HPDE6-E6E7 (cell line): Measurements from ENCODE around the gene TMPRSS11B.
"Not testable (repeated sequence)": the region's sequence is repeated elsewhere in the genome, so short reads cannot be mapped to it uniquely, and the experiment has no call there.

Experiments used
- DNase-seq: peaks from one replicate; pipeline ENCODE4 v3.0.0; 2011; ENCODE audit warnings: missing footprints; ENCODE audit errors: extremely low spot score

The TMPRSS11B gene

DNA sequence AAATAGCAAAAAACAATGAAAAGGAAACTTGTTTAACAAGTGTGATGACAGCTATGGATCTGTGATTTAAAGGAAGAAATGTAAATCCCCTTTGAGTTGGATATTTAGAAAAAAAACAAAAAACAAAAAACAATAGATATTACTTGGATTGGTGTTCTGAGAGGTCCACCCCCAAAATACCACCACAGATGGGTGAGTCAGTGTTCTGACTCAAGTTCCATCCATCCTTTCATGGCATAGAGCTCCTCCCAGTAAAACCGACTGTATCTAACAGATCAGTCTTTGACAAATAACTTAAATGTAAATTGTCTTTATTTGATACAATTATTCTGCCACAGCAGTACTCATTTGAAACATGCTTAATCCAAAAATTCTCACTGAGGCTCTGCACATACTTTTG is 27.4 kb downstream of the TMPRSS11B start:
- peak; percentile 3 for DNase-seq

GRCh38 chr4:68216501-68216900 is 29.0 kb downstream of the TMPRSS11B start:
- no peak for DNase-seq

- DNase-seq: no peak
Measured at GRCh38 chr4:68209003-68209402, 36.5 kb downstream of the TMPRSS11B start.

GRCh38 chr4:68194305-68194704 is 51.2 kb downstream of the TMPRSS11B start:
- DNase-seq: not testable (repeated sequence)

GRCh38 chr4:68193194-68193593 is 52.3 kb downstream of the TMPRSS11B start:
- DNase-seq: no peak

DNA sequence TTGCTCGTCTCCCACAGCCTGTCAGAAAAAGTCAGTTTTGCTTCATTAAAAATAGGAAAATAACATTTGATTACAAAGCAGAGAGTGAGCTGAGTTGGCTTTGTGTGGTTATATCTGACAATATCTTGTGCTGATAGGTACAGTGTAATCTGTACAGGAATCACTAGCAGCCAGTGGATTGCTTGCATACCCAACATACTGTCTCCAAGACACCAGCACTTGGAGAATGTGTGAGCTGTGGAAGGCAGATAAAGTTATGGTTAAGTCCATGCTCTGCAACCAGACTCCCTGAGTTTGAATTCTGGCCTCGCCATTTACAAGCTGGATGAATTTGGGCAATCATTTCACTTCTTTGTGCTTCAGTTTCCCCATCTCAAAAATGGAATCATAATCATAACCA is 58.3 kb downstream of the TMPRSS11B start:
- no peak for DNase-seq

DNA sequence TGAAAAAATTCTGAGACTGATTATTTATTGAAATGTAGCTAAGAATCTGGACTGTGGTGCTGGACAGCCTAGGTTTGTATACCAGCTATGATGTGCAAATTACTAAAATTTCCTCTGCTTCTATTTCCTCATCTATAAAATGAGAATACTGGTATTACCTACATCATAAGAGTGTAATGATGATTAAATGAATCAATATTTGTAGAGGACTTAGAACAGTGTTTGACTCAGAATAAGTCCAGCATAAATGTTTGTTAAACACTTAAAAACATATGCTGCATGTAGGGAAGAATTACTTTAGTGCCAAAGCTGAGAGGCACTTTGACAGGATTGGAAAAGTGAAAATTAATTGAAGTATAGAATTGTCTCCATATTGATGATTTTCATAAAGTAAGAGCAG is 60.6 kb downstream of the TMPRSS11B start:
- no peak for DNase-seq

DNA sequence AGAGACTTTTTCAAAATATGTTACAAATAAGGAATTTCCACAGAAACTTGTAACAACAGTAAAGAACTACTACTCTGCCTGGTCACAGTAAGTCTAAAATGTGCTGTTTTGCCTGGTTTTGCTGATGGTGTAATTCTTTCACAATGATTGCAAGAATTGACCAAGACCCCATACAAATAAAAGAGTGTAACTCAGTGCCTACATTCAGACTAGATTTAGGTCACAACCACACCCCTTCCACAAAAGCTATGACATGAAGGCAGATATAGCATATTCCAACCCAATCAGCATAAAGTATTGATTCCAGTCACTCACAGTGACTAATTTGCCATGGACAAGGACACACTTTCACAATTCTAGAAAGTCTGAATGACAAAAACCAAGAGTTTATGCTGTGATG is 62.1 kb downstream of the TMPRSS11B start:
- DNase-seq: no peak

DNA sequence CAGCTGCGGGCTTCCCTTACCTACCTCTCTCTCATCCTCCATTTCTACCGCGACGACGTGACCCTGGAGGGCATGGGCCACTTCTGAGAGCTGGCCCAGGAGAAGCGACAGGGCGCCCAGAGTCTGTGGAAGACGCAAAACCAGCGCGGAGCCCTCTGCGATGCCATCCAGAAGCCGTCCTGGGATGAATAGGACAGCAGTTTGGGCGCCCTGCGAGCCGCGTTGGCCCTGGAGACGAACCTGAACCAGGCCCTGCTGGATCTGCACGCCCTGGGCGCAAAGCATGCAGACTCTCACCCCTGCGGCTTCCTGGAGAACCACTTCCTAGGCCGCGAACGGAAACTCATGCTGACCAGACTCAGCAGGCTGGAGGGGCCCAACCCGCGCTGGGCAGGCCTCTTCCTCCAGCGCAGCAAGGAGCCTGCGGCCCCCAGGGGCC is 63.1 kb downstream of the TMPRSS11B start:
- DNase-seq: no peak

DNA sequence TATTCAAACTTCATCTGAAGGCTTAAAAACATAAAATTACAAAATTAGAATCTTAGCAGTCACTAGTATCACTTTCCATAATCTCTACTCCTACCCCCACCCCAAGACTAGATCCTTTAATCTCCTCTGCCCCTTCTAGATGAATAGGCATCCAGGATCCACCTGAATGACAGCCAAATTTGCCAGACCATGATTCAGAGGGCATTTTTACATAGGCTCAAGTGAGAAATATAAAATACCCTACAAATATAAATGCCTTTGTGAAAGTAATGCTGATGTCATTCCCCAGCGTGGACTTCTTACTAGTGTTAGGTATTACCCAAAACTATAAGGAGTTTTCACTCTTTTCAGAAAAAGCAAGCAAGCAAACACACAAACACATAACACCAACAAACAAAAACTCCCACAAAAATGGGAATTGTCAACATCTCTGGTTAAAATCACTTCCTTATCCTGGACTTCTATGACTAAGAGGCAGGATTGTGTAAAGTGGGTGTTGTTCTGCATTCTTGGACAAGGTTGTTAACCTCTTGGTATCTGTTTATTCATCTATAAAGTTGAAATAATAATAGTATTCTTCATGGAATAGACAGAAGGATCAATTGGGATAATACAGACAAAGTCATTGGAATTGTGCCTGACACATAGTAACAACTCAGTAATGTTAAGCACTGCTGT is 64.5 kb downstream of the TMPRSS11B start:
- peak; percentile 41 for DNase-seq

GRCh38 chr4:68176904-68177303 is 68.6 kb downstream of the TMPRSS11B start:
- DNase-seq: no peak
